ENCODE measurements around the gene NOS2. TPM values are rescaled to one million over a fixed set of nuclear protein-coding genes. Genes with fewer than 3 reads are reported as not detected.
"Not testable (repeated sequence)": the region's sequence is repeated elsewhere in the genome, so short reads cannot be mapped to it uniquely, and the experiment has no call there.

Gene NOS2
- total RNA-seq, 1 experiment from 2014 or later = 1.4 TPM

- TF ChIP-seq HMGXB4 (CRISPR knock-in tag; IDR thresholded peaks at IDR 0.05) = no peak
Measured at GRCh38 chr17:27746881-27747280, 53.4 kb downstream of the NOS2 start (continued).

- POLR2A ChIA-PET; H3K36me3 Mint-ChIP-seq; DNase-seq (ENCODE audit: low spot score); H3K27ac Mint-ChIP-seq; H3K9me3 Mint-ChIP-seq; H3K4me1 Mint-ChIP-seq; H3K27me3 Mint-ChIP-seq (ENCODE audit: low read depth); ATAC-seq; H3K4me3 Mint-ChIP-seq: not testable (repeated sequence)
- CTCF ChIA-PET = interaction anchor here (1.6 kb wide), 1 partner anchor 11 kb away, joined by 5 read pairs; no protein-coding TSS in a partner anchor
Measured at GRCh38 chr17:27746320-27746719, 54.0 kb downstream of the NOS2 start.

- H3K27me3 Mint-ChIP-seq (ENCODE audit: low read depth); H3K27ac Mint-ChIP-seq; ATAC-seq; POLR2A ChIA-PET; H3K4me3 Mint-ChIP-seq; DNase-seq (ENCODE audit: low spot score); H3K4me1 Mint-ChIP-seq; CTCF ChIA-PET; H3K36me3 Mint-ChIP-seq; H3K9me3 Mint-ChIP-seq: not testable (repeated sequence)
Measured at GRCh38 chr17:27745207-27745830, 55.0 kb downstream of the NOS2 start.

DNA sequence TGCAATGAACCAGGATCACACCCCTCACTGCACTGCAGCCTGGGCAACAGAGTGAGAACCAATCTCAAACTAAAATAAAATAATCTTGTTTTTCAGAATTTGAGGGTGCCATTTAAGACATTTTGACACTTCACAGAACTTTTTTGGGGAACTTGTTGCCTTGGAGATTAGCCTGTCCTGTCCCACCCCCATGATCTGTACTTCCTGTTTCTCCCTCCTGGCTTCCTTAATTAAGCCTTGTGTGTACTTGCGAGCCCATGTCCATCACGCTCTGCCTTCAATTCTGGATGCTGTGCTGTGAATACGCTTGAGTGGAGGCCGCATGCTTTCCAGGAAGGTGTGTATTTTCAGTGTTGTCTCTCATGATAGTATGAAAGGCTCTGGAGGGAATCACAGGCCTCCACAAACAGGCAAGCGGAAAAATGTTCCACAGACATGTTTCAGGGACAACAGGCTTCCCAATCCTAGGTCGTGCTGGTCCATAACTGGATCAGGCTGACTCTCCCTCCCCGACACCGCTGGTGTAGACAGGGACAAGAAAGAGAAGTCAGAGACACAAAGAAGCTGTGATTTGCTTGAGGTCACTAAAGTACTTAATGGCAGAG is 56.9 kb downstream of the NOS2 start:
- Mint-ChIP-seq H3K4me1 (no peaks in the 10 kb centered on the region), H3K27ac (no peak overlapping the region), H3K36me3 (peaks cover 3% of the 10 kb centered on the region; the same call in 1 of the 2 replicates), H3K27me3 (ENCODE audit: low read depth) (no peaks in the 10 kb centered on the region), H3K4me3 (no peak overlapping the region), H3K9me3 (peaks cover 6% of the 10 kb centered on the region)
- TF ChIP-seq ZNF219 (CRISPR knock-in tag; IDR thresholded peaks at IDR 0.05; ENCODE audit: borderline replicate concordance) = no peak
- TF ChIP-seq HMGA2 (CRISPR knock-in tag; IDR thresholded peaks at IDR 0.05) = no peak
- TF ChIP-seq ZNF121 (CRISPR knock-in tag; IDR thresholded peaks at IDR 0.05) = no peak
- no peak for TF ChIP-seq SOX15 (CRISPR knock-in tag; IDR thresholded peaks at IDR 0.05)
- TF ChIP-seq ZNF416 (CRISPR knock-in tag; IDR thresholded peaks at IDR 0.05) = no peak
- TF ChIP-seq NFYB (CRISPR knock-in tag; conservative IDR thresholded peaks at IDR 0.05; ENCODE audit: low read depth) = no peak
- ATAC-seq (no peak), DNase-seq (ENCODE audit: low spot score) (no peak)
- ChIA-PET CTCF (interaction anchor here (1.1 kb wide), 1 partner anchor 62 kb away, joined by 3 read pairs; no protein-coding TSS in a partner anchor), POLR2A (no interaction called here)

DNA sequence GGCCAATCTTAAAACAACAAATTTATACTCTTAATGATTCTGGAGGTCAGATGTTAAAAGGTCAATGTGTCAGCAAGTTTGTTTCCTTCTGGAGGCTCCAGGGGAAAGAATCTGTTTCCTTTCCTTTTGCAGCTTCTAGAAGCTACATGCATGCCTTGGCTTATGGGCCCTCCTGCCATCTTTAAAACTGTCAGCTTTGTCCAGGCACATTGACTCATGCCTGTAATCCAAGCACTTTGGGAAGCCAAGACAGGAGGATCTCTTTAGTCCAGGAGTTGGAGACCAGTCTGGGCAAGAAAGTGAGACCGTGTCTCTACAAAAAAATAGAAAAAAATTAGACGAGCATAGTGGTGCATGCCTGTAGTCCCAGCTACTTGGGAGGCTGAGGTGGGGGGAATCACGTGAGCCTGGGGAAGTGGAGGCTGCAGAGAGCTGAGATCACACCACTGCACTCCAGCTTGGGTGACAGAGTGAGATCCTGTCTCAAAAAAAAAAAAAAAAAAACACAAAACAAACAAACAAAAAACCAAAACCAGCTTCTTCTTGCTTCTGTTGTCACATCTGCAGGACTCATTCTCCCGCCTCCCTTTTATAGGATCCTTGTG is 58.3 kb downstream of the NOS2 start:
- ATAC-seq (no peak), DNase-seq (ENCODE audit: low spot score) (no peak)
- Mint-ChIP-seq H3K27me3 (ENCODE audit: low read depth) (no peaks in the 10 kb centered on the region), H3K9me3 (no peaks in the 10 kb centered on the region), H3K27ac (no peak overlapping the region), H3K4me3 (no peak overlapping the region), H3K36me3 (no peaks in the 10 kb centered on the region), H3K4me1 (no peaks in the 10 kb centered on the region)
- ChIA-PET POLR2A (interaction anchor here (0.7 kb wide), 1 partner anchor 107 kb away, joined by 9 read pairs; no protein-coding TSS in a partner anchor), CTCF (interaction anchor here (1.0 to 2.4 kb wide), 3 partner anchors 14 to 91 kb away, joined by 4 to 11 read pairs (median 6); no protein-coding TSS in a partner anchor)
- TF ChIP-seq ZNF138 (CRISPR knock-in tag; conservative IDR thresholded peaks at IDR 0.05) = no peak
- no peak for TF ChIP-seq E2F4 (CRISPR knock-in tag; IDR thresholded peaks at IDR 0.05; ENCODE audit: borderline replicate concordance, low read depth)
- TF ChIP-seq IRF2 (CRISPR knock-in tag; IDR thresholded peaks at IDR 0.05; ENCODE audit: borderline replicate concordance, low read depth) = no peak
- no peak for TF ChIP-seq NR1H2 (CRISPR knock-in tag; IDR thresholded peaks at IDR 0.05)
- TF ChIP-seq JUN (CRISPR knock-in tag; IDR thresholded peaks at IDR 0.05) = no peak
- TF ChIP-seq, protein P1, sequence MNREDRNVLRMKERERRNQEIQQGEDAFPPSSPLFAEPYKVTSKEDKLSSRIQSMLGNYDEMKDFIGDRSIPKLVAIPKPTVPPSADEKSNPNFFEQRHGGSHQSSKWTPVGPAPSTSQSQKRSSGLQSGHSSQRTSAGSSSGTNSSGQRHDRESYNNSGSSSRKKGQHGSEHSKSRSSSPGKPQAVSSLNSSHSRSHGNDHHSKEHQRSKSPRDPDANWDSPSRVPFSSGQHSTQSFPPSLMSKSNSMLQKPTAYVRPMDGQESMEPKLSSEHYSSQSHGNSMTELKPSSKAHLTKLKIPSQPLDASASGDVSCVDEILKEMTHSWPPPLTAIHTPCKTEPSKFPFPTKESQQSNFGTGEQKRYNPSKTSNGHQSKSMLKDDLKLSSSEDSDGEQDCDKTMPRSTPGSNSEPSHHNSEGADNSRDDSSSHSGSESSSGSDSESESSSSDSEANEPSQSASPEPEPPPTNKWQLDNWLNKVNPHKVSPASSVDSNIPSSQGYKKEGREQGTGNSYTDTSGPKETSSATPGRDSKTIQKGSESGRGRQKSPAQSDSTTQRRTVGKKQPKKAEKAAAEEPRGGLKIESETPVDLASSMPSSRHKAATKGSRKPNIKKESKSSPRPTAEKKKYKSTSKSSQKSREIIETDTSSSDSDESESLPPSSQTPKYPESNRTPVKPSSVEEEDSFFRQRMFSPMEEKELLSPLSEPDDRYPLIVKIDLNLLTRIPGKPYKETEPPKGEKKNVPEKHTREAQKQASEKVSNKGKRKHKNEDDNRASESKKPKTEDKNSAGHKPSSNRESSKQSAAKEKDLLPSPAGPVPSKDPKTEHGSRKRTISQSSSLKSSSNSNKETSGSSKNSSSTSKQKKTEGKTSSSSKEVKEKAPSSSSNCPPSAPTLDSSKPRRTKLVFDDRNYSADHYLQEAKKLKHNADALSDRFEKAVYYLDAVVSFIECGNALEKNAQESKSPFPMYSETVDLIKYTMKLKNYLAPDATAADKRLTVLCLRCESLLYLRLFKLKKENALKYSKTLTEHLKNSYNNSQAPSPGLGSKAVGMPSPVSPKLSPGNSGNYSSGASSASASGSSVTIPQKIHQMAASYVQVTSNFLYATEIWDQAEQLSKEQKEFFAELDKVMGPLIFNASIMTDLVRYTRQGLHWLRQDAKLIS (CRISPR knock-in tag; IDR thresholded peaks at IDR 0.05; ENCODE audit: borderline replicate concordance) = no peak
- TF ChIP-seq FOXP1 (CRISPR knock-in tag; IDR thresholded peaks at IDR 0.05; ENCODE audit: borderline replicate concordance) = no peak
- TF ChIP-seq GTF2I (CRISPR knock-in tag; conservative IDR thresholded peaks at IDR 0.05) = no peak
- TF ChIP-seq, protein P2, sequence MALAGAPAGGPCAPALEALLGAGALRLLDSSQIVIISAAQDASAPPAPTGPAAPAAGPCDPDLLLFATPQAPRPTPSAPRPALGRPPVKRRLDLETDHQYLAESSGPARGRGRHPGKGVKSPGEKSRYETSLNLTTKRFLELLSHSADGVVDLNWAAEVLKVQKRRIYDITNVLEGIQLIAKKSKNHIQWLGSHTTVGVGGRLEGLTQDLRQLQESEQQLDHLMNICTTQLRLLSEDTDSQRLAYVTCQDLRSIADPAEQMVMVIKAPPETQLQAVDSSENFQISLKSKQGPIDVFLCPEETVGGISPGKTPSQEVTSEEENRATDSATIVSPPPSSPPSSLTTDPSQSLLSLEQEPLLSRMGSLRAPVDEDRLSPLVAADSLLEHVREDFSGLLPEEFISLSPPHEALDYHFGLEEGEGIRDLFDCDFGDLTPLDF (CRISPR knock-in tag; IDR thresholded peaks at IDR 0.05) = no peak
- TF ChIP-seq MLX (CRISPR knock-in tag; IDR thresholded peaks at IDR 0.05) = no peak

Data from WTC11 (cell line).